Measurements from ENCODE around the gene STK11IP.

STK11IP gene

GRCh38 chr2:219628235-219628985 is 30.8 kb downstream of the STK11IP start:
- H3K4me3 ChIP-seq (ENCODE audit: low read depth, low read length), result peak overlapping the region; percentile 49
- no peaks in the 10 kb centered on the region for H3K4me1 ChIP-seq (ENCODE audit: control insufficient read depth, insufficient read depth, low read length)
- ChIA-PET POLR2A (no interaction called here), CTCF (interaction anchor here (0.6 to 1.8 kb wide), 3 partner anchors 9 to 169 kb away, joined by 3 to 6 read pairs (median 3); no protein-coding TSS in a partner anchor)
- TF ChIP-seq MZF1 (tag by site-specific recombination; IDR thresholded peaks at IDR 0.05; ENCODE audit: borderline replicate concordance) (no peak), KLF1 (tag by site-specific recombination; IDR thresholded peaks at IDR 0.05) (no peak), ZNF747 (tag by site-specific recombination; IDR thresholded peaks at IDR 0.05) (no peak), ZNF335 (tag by site-specific recombination; conservative IDR thresholded peaks at IDR 0.05) (peak; percentile 65), ZNF426 (tag by site-specific recombination; IDR thresholded peaks at IDR 0.05) (no peak), ZNF26 (tag by site-specific recombination; IDR thresholded peaks at IDR 0.05) (no peak), ZNF560 (tag by site-specific recombination; IDR thresholded peaks at IDR 0.05; ENCODE audit: borderline replicate concordance) (no peak), ZNF600 (tag by site-specific recombination; IDR thresholded peaks at IDR 0.05) (peak; percentile 68; the same call in 1 of the 2 replicates), PRDM1 (tag by site-specific recombination; IDR thresholded peaks at IDR 0.05) (no peak), SP3 (tag by site-specific recombination; IDR thresholded peaks at IDR 0.05) (no peak), BCL11B (tag by site-specific recombination; IDR thresholded peaks at IDR 0.05; ENCODE audit: low read depth) (0 out of 2 replicates have a peak, but pooled peaks have one; percentile 15), AEBP2 (tag by site-specific recombination; IDR thresholded peaks at IDR 0.05; ENCODE audit: borderline replicate concordance) (no peak), ZSCAN4 (tag by site-specific recombination; IDR thresholded peaks at IDR 0.05) (no peak), SCRT1 (tag by site-specific recombination; IDR thresholded peaks at IDR 0.05; ENCODE audit: borderline replicate concordance) (no peak), ZNF292 (tag by site-specific recombination; IDR thresholded peaks at IDR 0.05; ENCODE audit: borderline replicate concordance, low read depth) (no peak), ZNF561 (tag by site-specific recombination; IDR thresholded peaks at IDR 0.05; ENCODE audit: borderline replicate concordance) (no peak), REPIN1 (tag by site-specific recombination; IDR thresholded peaks at IDR 0.05; ENCODE audit: low read depth) (no peak)
- no peak overlapping the region for H3K27ac ChIP-seq (ENCODE audit: extremely low read depth, low read depth, low read length)
- H3K9me3 ChIP-seq (ENCODE audit: control insufficient read depth, insufficient read depth, low read depth, low read length), result no peaks in the 10 kb centered on the region
- peaks cover 0 to 13% of the 10 kb centered on the region in 2 experiments; a peak in 1 of 3 replicates for H3K36me3 ChIP-seq (ENCODE audit: control insufficient read depth in 2 of 2, insufficient read depth in 1 of 2, low read length in 2 of 2)

- Histone ChIP-seq H3K9me3 (ENCODE audit: control insufficient read depth, insufficient read depth, low read depth, low read length) (no peaks in the 10 kb centered on the region), H3K27ac (ENCODE audit: extremely low read depth, low read depth, low read length) (no peak overlapping the region), H3K4me3 (ENCODE audit: low read depth, low read length) (no peak overlapping the region), H3K4me1 (ENCODE audit: control insufficient read depth, insufficient read depth, low read length) (no peaks in the 10 kb centered on the region), H3K36me3 (ENCODE audit: control insufficient read depth in 2 of 2, insufficient read depth in 1 of 2, low read length in 2 of 2) (peaks cover 0 to 16% of the 10 kb centered on the region in 2 experiments; a peak in 1 of 3 replicates)
- ChIA-PET CTCF (interaction anchor here (0.6 to 1.8 kb wide), 5 partner anchors 10 to 70 kb away, joined by 3 to 6 read pairs (median 3); no protein-coding TSS in a partner anchor), POLR2A (no interaction called here)
- peak; percentile 89 for TF ChIP-seq ZNF513 (tag by site-specific recombination; IDR thresholded peaks at IDR 0.05)
- no peak for TF ChIP-seq ZNF701 (tag by site-specific recombination; IDR thresholded peaks at IDR 0.05)
- TF ChIP-seq PATZ1 (tag by site-specific recombination; IDR thresholded peaks at IDR 0.05), result peak; percentile 37; the same call in 1 of the 2 replicates
- no peak for TF ChIP-seq ZNF174 (tag by site-specific recombination; IDR thresholded peaks at IDR 0.05)
- TF ChIP-seq YY2 (tag by site-specific recombination; IDR thresholded peaks at IDR 0.05), result no peak
- TF ChIP-seq GFI1B (tag by site-specific recombination; IDR thresholded peaks at IDR 0.05), result no peak
- TF ChIP-seq ZNF175 (tag by site-specific recombination; IDR thresholded peaks at IDR 0.05), result no peak
- TF ChIP-seq KLF7 (tag by site-specific recombination; IDR thresholded peaks at IDR 0.05; ENCODE audit: borderline replicate concordance), result no peak
Measured at GRCh38 chr2:219628986-219629901, 31.6 kb downstream of the STK11IP start.

Data from HEK293 (cell line).